LHCN-M2 (cell line): Measurements from ENCODE around the gene DROSHA. TPM values are rescaled to one million over a fixed set of nuclear protein-coding genes. Genes with fewer than 3 reads are reported as not detected.

ENCODE experiments used
- DNase-seq: peaks from one replicate; pipeline ENCODE4 v3.0.0-alpha.2; 2012; ENCODE audit warnings: low read depth
- total RNA-seq: library from RNA; depleted of rRNA; stranded (reverse); fragments of >200 nt; gene quantifications from 2 replicates; pipeline ENCODE4 v1.2.3, GENCODE V29; 2014

The DROSHA gene
- total RNA-seq, 1 experiment from 2014 or later: 40.8 TPM

- DNase-seq: peak; percentile 12
These were observed 149.6 kb downstream of the DROSHA start for GRCh38 chr5:31382051-31382878.

- no peak for DNase-seq
These were observed 150.6 kb downstream of the DROSHA start for GRCh38 chr5:31381299-31381698.

- DNase-seq: no peak
These were observed 151.8 kb downstream of the DROSHA start for GRCh38 chr5:31380049-31380448.

- peak; percentile 50 for DNase-seq
These were observed 153.1 kb downstream of the DROSHA start for GRCh38 chr5:31378838-31379237.

- no peak for DNase-seq
These were observed 153.8 kb downstream of the DROSHA start for GRCh38 chr5:31378136-31378535.

GRCh38 chr5:31377274-31377946, 154.5 kb downstream of the DROSHA start:
- no peak for DNase-seq

GRCh38 chr5:31375999-31376720, 155.7 kb downstream of the DROSHA start:
- DNase-seq: no peak

- no peak for DNase-seq
These were observed 159.8 kb downstream of the DROSHA start for GRCh38 chr5:31372124-31372523.

- DNase-seq: no peak
These were observed 165.0 kb downstream of the DROSHA start for GRCh38 chr5:31366941-31367340.

- DNase-seq: no peak
These were observed 166.1 kb downstream of the DROSHA start for GRCh38 chr5:31365776-31366175.

GRCh38 chr5:31364881-31365636, 166.8 kb downstream of the DROSHA start:
- DNase-seq: peak; percentile 74

- DNase-seq: peak; percentile 61
These were observed 168.8 kb downstream of the DROSHA start for GRCh38 chr5:31362931-31363568.

GRCh38 chr5:31362529-31362900, 169.4 kb downstream of the DROSHA start:
- no peak for DNase-seq

- DNase-seq: peak; percentile 43
These were observed 170.0 kb downstream of the DROSHA start for GRCh38 chr5:31361704-31362528.

GRCh38 chr5:31361234-31361633, 170.7 kb downstream of the DROSHA start:
- peak; percentile 82 for DNase-seq

- no peak for DNase-seq
These were observed 172.1 kb downstream of the DROSHA start for GRCh38 chr5:31359839-31360238.

- DNase-seq: no peak
These were observed 174.9 kb downstream of the DROSHA start for GRCh38 chr5:31357038-31357437.

- DNase-seq: no peak
These were observed 176.6 kb downstream of the DROSHA start for GRCh38 chr5:31355337-31355736.
